ENCODE results near the gene EPB41L4A.

DNA sequence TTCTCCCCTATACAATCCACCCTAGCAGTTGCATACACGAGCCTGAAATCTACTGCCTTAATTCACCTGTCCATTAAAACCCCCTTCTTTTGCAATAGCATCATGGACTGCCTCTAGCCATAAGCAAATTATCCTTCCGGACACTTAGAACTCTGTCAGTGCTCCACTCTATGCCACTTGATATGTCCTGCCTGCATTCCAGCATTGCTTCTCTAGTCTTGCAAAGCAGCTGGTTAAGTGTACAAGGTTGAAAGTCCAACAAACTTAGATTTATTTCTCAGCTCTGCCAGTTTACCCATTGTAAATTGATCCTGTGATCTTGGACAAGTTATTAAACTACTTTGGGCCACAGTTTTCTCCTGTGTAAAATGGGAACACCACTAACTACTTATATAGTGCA lies 197.9 kb downstream of the EPB41L4A start:
- TF ChIP-seq, protein P1, sequence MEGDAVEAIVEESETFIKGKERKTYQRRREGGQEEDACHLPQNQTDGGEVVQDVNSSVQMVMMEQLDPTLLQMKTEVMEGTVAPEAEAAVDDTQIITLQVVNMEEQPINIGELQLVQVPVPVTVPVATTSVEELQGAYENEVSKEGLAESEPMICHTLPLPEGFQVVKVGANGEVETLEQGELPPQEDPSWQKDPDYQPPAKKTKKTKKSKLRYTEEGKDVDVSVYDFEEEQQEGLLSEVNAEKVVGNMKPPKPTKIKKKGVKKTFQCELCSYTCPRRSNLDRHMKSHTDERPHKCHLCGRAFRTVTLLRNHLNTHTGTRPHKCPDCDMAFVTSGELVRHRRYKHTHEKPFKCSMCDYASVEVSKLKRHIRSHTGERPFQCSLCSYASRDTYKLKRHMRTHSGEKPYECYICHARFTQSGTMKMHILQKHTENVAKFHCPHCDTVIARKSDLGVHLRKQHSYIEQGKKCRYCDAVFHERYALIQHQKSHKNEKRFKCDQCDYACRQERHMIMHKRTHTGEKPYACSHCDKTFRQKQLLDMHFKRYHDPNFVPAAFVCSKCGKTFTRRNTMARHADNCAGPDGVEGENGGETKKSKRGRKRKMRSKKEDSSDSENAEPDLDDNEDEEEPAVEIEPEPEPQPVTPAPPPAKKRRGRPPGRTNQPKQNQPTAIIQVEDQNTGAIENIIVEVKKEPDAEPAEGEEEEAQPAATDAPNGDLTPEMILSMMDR (conservative IDR thresholded peaks at IDR 0.05 in 1 of 2, IDR thresholded peaks at IDR 0.05 in 1 of 2; ENCODE audit: low read depth in 1 of 2, low read length in 2 of 2) = no peak
- TF ChIP-seq EZH2 (IDR thresholded peaks at IDR 0.05; ENCODE audit: low read length, missing control alignments) = no peak

Measured in fibroblast of lung (primary cell).